ENCODE data around the gene SFI1. TPM values are rescaled to one million over a fixed set of nuclear protein-coding genes. Genes with fewer than 3 reads are reported as not detected.
"Not testable (repeated sequence)": the region's sequence is repeated elsewhere in the genome, so short reads cannot be mapped to it uniquely, and the experiment has no call there.

The SFI1 gene
- total RNA-seq, 6 donors from 2014 or later: 21.0 to 166 (median 51.7) TPM

DNA sequence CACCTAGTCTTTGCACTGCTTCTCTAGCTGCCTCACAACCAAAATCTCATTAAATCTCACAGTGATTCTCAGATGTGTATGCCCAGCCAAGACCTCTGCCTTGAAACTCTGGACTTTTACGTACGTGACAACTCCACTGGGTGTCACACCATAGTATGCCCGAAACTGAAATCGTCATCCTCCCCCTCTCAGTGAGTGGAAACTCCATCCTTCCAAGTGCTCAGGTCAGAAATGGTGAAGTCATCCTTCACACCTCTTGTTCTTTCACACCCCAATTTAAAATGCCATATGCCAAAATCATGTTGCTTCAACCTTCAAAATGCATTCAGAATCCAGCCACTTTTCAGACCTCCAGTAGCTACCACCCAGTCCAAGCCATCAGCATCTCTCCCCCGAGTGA lies 42.5 kb downstream of the SFI1 start:
- Histone ChIP-seq H3K36me3 (peaks cover 0 to 8% (median 0%) of the 10 kb centered on the region in 4 donors), H3K27ac (no peak overlapping the region), H3K9me3 (no peaks in the 10 kb centered on the region), H3K4me1 (no peaks in the 10 kb centered on the region), H3K27me3 (no peaks in the 10 kb centered on the region), H3K4me3 (no peak overlapping the region)
- WGBS, 2 donors: 87 to 94% methylated on average over 5 of the region's 5 CpGs
- DNase-seq (no peak), ATAC-seq (ENCODE audit: low FRiP score in 2 of 2) (no peak)
- TF ChIP-seq, protein P1, sequence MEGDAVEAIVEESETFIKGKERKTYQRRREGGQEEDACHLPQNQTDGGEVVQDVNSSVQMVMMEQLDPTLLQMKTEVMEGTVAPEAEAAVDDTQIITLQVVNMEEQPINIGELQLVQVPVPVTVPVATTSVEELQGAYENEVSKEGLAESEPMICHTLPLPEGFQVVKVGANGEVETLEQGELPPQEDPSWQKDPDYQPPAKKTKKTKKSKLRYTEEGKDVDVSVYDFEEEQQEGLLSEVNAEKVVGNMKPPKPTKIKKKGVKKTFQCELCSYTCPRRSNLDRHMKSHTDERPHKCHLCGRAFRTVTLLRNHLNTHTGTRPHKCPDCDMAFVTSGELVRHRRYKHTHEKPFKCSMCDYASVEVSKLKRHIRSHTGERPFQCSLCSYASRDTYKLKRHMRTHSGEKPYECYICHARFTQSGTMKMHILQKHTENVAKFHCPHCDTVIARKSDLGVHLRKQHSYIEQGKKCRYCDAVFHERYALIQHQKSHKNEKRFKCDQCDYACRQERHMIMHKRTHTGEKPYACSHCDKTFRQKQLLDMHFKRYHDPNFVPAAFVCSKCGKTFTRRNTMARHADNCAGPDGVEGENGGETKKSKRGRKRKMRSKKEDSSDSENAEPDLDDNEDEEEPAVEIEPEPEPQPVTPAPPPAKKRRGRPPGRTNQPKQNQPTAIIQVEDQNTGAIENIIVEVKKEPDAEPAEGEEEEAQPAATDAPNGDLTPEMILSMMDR (IDR thresholded peaks at IDR 0.05): no peak
- TF ChIP-seq EP300 (IDR thresholded peaks at IDR 0.05) (no peak), POLR2AphosphoS5 (IDR thresholded peaks at IDR 0.05) (no peak), POLR2A (IDR thresholded peaks at IDR 0.05) (no peak)

DNA sequence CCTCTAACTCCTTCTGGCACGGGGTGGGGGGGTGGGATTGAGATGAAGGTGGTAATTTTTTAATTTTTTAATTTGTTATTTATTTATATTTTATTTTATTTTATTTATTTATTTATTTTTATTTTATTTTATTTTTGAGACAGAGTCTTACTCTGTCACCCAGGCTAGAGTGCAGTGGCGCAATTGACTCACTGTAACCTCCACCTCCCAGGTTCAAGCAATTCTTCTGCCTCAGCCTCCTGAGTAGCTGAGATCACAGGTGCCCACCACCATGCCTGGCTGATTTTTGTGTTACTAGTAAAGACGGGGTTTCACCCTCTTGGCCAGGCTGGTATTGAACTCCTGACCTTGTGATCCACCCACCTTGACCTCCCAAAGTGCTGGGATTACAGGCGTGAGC lies 43.8 kb downstream of the SFI1 start:
- not testable (repeated sequence) for H3K27me3 ChIP-seq; H3K36me3 ChIP-seq; H3K9me3 ChIP-seq; DNase-seq; H3K27ac ChIP-seq; H3K4me1 ChIP-seq; H3K4me3 ChIP-seq; ATAC-seq (ENCODE audit: low FRiP score in 2 of 2)
- 93 to 99% methylated on average over 4 of the region's 4 CpGs for WGBS, 2 donors

DNA sequence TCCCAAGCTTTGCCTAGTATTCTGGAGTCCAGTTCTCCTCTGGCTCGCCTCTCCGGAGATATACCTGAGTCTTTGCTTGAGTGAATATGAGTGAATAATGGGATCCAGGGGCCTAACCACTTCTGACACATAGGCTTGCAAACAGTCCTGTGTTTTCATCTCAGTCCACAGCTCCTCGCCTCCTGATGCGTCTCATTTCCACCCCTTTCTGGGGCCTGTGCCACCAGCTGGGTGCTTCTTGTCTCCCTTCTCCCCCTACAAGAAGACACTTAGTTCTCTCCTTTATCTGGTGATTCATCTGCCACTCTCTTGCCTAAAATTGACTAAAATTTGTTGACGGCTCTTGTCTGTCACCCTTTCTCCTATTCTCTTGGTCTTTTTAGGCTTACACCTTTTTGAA lies 44.6 kb downstream of the SFI1 start:
- DNase-seq: no peak
- TF ChIP-seq POLR2AphosphoS5 (IDR thresholded peaks at IDR 0.05) (no peak), EP300 (IDR thresholded peaks at IDR 0.05) (no peak), POLR2A (IDR thresholded peaks at IDR 0.05) (no peak)
- TF ChIP-seq, protein P1 (IDR thresholded peaks at IDR 0.05): no peak
- Histone ChIP-seq H3K27me3 (no peaks in the 10 kb centered on the region), H3K36me3 (peaks cover 0 to 8% (median 0%) of the 10 kb centered on the region in 4 donors), H3K27ac (no peak overlapping the region), H3K4me3 (no peak overlapping the region), H3K4me1 (no peaks in the 10 kb centered on the region), H3K9me3 (no peaks in the 10 kb centered on the region)
- 95 to 99% methylated on average over 5 of the region's 5 CpGs for WGBS, 2 donors
- ATAC-seq (ENCODE audit: low FRiP score in 2 of 2): no peak

DNA sequence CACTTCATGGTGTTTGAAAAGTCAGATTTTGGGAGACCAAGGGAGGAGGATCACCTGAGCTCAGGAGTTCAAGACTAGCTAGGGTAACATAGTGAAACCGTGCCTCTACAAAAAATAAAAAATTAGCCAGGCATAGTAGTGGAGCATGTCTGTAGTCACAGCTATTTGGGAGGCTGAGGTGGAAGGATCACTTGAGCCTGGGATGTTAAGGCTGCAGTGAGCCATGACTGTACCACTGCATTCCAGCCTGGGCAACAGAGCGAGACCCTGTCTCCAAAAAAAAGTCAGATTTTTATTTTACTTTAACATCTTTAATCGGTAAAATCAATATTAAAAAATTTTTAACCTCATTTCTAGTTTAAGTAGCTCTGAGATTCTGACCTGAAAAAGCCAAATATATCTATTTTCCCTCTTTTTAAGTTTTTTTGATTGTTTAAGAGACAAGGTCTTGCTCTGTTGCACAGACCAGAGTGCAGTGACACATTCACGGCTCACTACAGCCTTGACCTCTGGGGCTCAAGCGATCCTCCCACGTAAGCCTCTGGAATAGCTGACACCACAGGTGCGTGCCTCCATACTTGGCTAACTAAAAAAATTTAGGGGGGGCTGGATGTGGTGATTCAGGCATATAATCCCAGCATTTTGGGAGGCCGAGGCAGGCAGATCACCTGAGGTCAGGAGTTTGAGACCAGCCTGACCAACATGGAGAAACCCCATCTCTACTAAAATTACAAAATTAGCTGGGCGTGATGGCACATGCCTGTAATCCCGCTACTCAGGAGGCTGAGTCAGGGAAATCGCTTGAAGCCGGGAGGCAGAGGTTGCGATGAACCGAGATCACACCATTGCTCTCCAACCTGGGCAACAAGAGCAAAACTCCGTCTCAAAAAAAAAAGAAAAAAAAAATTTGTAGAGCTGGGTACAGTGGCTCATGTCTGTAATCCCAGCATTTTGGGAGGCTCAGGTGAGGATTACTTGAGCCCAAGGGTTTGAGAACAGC lies 48.4 kb downstream of the SFI1 start:
- DNase-seq (no peak), ATAC-seq (ENCODE audit: low FRiP score in 2 of 2) (no peak)
- TF ChIP-seq POLR2AphosphoS5 (IDR thresholded peaks at IDR 0.05) (no peak), EP300 (IDR thresholded peaks at IDR 0.05) (no peak), POLR2A (IDR thresholded peaks at IDR 0.05) (no peak)
- TF ChIP-seq, protein P1 (IDR thresholded peaks at IDR 0.05): no peak
- Histone ChIP-seq H3K4me1 (no peaks in the 10 kb centered on the region), H3K9me3 (no peaks in the 10 kb centered on the region), H3K27me3 (no peaks in the 10 kb centered on the region), H3K4me3 (no peak overlapping the region), H3K36me3 (peaks cover 0 to 27% (median 9%) of the 10 kb centered on the region in 4 donors), H3K27ac (no peak overlapping the region)
- WGBS, 2 donors: 93 to 96% methylated on average over 15 of the region's 15 CpGs

DNA sequence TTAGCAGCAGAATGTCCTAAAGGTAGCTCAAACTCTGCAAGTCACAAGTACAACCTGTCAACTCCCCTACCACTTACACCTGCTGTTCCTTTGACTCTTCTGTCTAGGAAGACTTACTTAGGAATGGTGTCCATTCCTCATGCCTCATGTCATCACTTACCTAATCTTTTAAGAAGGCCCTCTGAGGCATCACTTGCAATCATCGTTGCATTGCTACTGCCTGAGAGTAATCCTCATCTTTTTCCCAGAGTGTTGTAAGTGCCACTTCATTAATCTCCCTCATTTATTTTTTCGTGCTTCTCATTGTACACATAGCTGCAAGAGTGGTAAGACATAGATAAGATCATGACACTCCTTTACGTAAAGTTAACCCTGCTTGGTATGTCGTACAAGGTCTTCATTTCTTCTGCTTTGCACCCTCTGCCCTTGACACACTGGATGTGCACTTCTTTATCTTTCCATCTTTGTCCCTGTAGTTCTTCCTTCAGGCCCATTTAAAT lies 54.6 kb downstream of the SFI1 start:
- TF ChIP-seq, protein P1 (IDR thresholded peaks at IDR 0.05): no peak
- Histone ChIP-seq H3K4me1 (no peaks in the 10 kb centered on the region), H3K9me3 (no peaks in the 10 kb centered on the region), H3K27ac (no peak overlapping the region), H3K36me3 (peaks cover 0 to 48% (median 24%) of the 10 kb centered on the region in 4 donors), H3K4me3 (no peak overlapping the region), H3K27me3 (no peaks in the 10 kb centered on the region)
- DNase-seq (no peak), ATAC-seq (ENCODE audit: low FRiP score in 2 of 2) (no peak)
- WGBS, 2 donors: 66 to 75% methylated on average over 4 of the region's 4 CpGs
